Measurements from ENCODE around the gene CDK5RAP2. TPM values are rescaled to one million over a fixed set of nuclear protein-coding genes. Genes with fewer than 3 reads are reported as not detected.
A peak's percentile ranks its signal among the peaks of the same experiment; 100 is the strongest.
"Not testable (repeated sequence)": the region's sequence is repeated elsewhere in the genome, so short reads cannot be mapped to it uniquely, and the experiment has no call there.

Gene CDK5RAP2
- total RNA-seq, 1 experiment from 2014 or later: 24.2 TPM

DNA sequence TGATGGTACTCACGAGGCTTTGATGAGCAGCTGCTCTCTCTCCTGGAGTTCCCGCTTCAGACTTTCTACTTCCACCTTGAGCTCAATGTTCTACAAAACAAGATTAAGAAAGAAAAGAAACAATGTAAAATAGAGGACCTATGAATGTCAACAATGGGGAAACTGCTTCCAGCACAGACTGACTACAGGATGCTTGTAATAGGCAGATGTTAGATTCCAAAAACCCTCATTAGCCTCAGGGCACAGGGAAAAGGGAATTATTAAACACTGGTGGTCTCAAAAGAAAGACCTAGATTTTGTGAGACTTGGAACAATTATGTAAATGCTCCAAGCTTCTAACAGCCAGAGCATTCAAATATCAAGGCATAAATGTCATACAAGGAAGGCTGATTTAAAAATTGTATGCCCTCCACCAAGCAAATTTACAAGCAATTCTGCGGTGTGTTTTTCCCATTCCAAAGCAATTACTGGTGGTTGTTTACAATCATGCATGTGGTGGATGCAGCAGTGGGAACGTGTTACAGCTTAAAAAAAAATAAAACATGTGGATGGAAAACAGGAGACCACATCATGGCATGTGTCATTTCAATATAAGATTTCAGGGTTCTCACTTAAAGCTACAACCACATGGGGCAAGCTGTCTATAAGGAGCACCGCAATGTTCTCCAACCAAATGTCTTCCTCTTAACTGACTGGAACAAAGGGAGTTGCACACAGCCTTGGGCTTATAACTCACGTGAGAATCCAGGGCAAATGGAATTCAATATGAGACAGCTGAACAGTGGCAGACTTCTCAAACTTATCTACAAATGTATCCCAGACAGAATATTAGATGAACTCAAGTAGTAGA, 34.0 kb downstream of the CDK5RAP2 start:
- DNase-seq (ENCODE audit: low spot score): no peak

DNA sequence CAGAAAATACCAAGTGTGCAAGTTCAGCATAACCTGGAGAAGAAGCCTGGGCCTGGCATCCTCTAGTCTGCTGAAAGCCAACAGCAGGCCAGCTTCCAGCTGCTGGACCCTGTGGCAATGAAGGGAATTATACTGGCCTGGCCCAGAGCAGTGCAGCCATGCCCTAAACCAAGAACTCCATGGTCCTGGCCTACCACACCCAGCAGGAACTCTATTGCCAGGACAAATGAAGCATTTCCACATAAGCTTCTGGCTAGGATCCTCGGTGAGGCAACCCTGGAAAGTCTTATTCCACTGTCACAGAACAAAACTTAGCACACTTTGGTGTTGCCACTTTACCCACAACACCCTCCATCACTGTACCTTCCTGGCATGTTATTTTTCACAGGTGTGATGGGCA, 35.5 kb downstream of the CDK5RAP2 start:
- no peak for DNase-seq (ENCODE audit: low spot score)

DNA sequence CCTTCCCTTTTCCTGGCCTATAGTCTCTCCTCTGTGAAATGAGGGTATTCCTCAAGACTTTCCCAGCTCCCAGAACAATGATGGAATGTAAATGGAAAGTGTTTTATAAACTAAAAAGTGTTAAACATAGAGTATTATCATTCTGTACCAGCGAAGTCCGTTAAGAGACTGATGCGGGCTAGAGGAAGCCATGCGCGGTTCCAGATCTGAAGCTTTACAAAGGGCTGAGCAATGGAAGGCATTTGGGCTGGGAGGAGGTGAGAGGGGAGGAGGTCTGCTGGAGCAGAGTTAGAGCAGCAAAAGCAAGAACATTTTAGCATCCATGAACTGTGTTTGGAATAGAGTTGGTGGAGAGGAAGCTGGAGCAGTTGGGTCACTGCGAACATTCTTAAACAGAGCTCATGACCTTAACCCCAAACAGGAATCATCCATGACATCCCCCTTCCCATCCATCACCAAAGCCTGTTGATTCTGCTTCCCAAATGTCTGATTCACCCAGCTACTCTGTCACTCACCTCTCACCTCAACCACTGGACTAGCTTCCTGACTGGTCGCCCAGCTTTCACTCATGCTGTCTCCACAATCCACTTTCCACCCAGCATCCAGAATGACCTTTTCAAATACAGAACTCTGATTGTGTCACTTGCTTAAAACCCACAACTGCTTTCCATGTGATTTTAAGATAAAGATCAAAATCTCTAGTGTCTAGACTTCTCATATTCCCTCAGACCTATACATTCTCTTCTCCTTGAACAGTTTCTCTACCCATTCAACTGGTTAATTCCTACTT, 37.1 kb downstream of the CDK5RAP2 start:
- no peak for DNase-seq (ENCODE audit: low spot score)

- no peak for DNase-seq (ENCODE audit: low spot score)
Measured at GRCh38 chr9:120541921-120542320, 38.0 kb downstream of the CDK5RAP2 start.

DNA sequence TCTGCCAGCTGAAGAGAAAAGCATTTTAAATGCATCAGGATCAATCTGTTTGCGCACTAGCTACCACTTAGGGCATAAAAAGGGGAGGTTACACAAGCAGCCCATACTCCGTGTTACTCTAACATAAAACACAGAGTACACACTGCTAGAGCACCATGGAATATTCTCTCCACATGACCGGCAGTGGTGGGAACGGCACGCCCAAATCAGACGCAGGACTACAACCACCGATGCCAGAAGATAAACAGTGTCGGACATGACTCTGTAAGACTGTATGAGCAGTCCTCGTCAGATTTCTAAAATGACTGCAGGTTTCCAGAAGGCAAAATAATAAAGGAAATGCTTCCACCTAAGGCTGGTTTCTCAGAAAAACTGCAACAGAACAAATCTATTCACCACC, 40.0 kb downstream of the CDK5RAP2 start:
- DNase-seq (ENCODE audit: low spot score): no peak

GRCh38 chr9:120538339-120538738, 41.6 kb downstream of the CDK5RAP2 start:
- DNase-seq (ENCODE audit: low spot score): no peak

DNA sequence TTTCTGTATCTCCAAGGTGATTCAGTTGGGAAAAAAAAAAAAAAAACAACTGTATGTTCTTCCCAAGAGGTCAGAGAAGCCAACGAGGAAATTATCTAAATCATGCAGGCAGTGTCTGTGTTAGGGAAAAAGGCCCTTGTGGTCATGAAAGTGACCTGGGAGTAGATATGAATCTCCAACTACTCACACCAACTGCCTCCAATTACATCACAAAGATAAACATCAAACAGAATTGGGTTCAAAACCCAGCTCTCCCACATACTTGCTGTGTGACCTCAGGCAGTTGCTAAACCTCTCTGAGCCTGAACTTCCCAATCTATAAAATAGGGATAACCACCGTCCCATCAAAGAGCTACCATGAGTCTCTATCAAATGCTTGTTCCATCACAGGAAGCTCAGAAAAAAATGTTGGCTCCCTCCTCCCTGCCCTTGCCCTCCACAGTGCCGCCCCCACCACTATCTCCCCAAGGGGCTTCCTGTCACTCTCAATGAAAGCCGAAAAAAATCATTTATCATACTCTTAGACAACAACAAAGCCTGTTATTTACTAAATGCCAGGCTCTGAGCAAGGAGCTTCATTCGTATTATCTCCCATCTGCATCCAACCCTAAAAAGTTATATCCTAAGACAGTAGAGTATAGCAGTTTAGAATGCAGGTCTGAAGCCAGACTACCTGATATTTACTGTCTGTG, 42.9 kb downstream of the CDK5RAP2 start:
- DNase-seq (ENCODE audit: low spot score): no peak

GRCh38 chr9:120536094-120536493, 43.9 kb downstream of the CDK5RAP2 start:
- no peak for DNase-seq (ENCODE audit: low spot score)

GRCh38 chr9:120534266-120534665, 45.7 kb downstream of the CDK5RAP2 start:
- no peak for DNase-seq (ENCODE audit: low spot score)

DNA sequence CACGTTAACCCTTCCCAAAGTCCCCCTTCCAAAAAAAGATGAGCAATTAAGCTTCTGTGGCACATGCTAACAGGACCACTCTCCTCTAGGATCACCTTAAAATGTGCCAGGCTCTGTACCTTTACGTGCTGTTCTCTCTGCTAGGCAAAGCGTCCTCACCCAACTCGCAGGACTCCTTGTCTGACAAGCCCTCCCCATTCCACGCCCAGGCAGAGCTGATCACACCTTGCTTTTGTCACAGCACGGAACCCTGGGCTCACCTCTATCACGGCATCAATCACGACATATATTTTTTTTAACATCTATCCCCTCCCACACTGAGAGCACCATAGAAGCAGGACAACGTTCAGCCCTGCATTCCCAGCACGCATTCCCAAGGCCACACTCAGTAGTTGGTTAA, 47.1 kb downstream of the CDK5RAP2 start:
- DNase-seq (ENCODE audit: low spot score): no peak

DNA sequence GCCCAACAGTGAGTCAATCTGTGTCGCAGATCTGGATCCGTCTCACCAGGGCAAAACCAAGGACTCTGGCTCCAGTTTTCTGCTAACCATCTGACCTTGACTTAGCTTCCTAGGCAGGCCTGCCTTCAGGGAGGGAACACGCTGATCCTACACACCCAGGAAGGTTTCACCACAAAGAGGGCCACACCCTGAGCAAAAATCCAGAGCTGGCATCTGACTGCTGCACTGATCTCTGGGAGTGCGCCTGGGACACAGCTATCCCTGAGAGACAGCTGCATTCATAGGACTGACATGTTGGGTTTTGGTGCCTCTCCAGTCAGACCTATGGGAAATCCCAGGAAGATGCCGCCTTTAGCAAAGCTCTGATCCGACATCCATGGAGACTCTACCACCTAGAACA, 47.5 kb downstream of the CDK5RAP2 start:
- peak; percentile 23 for DNase-seq (ENCODE audit: low spot score)

GRCh38 chr9:120531683-120532300, 48.2 kb downstream of the CDK5RAP2 start:
- DNase-seq (ENCODE audit: low spot score): peak; percentile 21

DNA sequence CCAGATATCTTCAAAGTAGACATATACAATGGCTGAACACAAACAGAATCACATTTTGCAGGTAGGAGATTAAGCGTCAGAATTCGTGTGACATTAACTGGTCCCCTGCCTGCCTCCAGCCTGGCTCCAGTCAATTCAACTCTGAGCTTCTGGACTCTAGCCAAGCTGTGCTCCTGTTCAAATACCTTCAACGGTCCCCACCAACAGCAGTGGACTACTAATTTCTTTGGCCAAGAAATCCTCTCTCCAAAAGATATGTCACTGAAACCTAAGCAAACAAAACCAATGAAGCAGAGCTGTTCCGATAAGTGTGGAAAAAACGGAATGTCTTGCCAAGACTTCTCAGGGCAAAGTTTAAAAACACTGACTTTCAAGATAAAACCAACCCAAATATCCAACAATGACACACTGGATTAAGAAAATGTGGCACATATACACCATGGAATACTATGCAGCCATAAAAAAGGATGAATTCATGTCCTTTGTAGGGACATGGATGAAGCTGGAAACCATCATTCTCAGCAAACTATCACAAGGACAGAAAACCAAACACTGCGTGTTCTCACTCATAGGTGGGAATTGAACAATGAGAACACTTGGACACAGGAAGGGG, 49.6 kb downstream of the CDK5RAP2 start:
- DNase-seq (ENCODE audit: low spot score): not testable (repeated sequence)

DNA sequence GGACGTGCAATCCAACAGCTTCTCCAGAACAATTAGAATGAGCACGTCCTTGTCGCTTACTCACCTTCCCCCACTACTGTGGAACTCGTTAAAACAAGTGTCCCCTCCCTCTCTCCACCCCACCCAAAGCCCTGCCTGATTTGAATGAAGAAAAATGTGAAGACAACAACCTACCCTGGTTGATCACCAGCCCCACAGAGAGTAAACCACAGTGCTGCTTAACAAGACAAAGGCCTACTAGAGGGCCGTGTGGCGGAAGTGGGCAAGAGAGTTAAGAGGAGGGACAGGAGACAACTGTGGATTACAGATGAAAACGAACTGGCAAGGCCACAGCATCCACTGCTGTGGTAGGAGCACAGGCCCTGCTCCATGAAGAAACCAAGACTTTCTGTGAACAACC, 51.1 kb downstream of the CDK5RAP2 start:
- DNase-seq (ENCODE audit: low spot score): no peak

DNA sequence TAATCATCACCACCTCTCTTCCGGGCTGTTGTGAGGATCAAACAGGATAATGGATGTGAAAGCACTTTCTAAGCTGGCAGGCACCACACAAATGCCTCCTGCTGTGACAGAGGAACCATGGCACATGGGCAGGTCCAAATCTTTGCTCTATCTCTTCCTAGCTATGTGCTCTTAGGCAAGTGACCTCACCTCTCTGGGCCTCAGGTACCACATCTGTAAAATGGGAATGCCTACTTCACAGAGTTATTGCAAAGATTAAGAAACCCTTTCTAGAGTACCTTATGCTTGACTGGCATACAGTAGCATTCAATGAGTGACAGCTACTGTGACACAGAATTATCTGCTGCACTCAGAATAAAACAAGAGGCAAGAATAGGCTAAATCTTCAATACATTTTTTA, 51.6 kb downstream of the CDK5RAP2 start:
- no peak for DNase-seq (ENCODE audit: low spot score)

GRCh38 chr9:120526534-120526933, 53.4 kb downstream of the CDK5RAP2 start:
- DNase-seq (ENCODE audit: low spot score): no peak

DNA sequence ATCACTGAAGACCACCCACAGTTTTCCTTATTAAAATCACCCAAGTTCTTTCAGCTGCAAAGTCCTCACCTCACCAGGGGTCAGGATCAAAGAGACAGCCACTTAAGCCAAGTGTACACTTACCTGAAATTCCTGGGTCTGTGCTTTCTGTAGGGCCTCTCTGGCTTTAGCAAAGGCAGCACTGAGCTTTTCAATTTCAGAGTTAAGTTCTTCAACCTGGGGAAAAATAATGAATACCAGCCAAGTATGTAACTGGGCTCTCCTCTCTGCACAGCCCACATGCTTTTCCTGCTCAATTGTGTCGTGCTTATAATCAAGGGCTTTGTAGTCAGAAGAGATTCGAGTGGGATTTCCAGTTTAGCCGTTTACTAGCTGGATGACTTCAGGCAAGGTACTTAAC, 55.1 kb downstream of the CDK5RAP2 start:
- no peak for DNase-seq (ENCODE audit: low spot score)

DNA sequence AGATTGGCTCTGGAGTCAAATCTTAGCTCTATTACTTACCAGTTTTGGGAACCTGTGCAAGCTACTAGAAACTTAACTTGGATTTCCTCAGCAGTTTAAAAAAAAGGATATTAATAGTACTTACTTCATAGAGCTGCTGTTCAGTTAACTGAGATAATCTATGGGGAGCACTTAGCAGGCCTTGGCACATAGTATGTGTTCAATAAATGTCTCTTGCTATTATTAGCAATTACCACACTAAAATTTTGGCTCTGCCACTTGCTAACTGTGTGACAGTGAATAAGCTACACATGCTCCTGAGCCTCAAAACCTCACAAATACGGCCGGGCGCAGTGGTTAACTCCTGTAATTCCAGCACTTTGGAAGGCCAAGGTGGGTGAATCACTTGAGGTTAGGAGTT, 55.9 kb downstream of the CDK5RAP2 start:
- no peak for DNase-seq (ENCODE audit: low spot score)

- no peak for DNase-seq (ENCODE audit: low spot score)
Measured at GRCh38 chr9:120522558-120522957, 57.4 kb downstream of the CDK5RAP2 start.

- no peak for DNase-seq (ENCODE audit: low spot score)
Measured at GRCh38 chr9:120522032-120522431, 57.9 kb downstream of the CDK5RAP2 start.

GRCh38 chr9:120521101-120521500, 58.9 kb downstream of the CDK5RAP2 start:
- no peak for DNase-seq (ENCODE audit: low spot score)

DNA sequence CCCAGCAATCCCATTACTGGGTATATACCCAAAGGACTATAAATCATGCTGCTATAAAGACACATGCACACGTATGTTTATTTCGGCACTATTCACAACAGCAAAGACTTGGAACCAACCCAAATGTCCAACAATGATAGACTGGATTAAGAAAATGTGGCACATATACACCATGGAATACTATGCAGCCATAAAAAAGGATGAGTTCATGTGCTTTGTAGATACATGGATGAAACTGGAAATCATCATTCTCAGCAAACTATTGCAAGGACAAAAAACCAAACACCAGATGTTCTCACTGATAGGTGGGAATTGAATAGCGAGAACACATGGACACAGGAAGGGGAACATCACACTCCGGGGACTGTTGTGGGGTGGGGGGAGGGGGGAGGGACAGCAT, 64.0 kb downstream of the CDK5RAP2 start:
- not testable (repeated sequence) for DNase-seq (ENCODE audit: low spot score)

All from H4 (cell line).